ENCODE data around the gene EEF1E1. TPM values are rescaled to one million over a fixed set of nuclear protein-coding genes. Genes with fewer than 3 reads are reported as not detected.

EEF1E1 gene
- total and polyA plus RNA-seq, 9 of the 15 experiments (the other 6 are each of a cell fraction or from before 2014, with no cell fraction given): 135 to 1,355 (median 327) TPM

DNA sequence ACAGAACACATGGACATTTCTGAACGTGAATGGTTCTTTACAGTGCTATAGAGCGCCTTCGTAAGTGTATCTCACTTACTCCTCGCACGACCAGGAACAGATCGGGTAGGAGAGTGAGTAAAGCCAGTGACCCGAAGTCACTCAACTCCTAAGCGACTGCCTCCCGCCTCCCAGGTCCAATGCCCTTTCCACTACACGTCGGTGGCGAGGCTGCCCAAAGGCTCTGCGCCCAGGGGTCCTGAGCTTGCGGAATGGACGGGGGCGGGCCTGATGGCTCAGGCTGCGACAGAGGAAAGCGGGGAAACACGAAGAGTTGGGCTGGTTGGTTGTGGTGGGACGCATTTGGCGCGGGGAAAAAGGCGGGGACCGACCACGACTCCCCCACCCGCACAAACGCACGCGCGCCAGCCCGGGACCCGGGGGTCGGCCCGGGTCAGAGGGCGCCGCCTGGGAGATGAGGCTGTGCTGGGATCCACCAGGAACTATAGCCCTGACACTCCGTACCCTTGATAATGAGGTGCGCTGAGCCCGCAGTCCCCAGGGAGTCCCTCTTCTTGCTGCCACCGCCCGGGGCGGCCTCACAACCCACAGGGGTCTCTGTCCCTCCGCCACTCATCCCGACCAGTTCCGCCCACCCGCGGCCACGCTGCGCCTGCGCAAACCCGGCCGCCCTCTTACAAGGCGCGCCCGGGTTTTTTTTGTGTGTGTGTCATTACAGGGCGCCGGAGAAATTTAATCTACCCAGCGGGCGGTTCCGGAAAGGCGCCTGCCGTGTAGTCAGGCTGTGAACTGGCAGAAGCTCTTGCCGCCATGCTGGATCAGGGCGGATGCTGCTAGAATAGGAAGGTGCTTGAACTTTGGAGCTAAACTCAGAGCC lies 38.3 kb downstream of the EEF1E1 start, which contains the start of gene BLOC1S5 (continued):
- TF ChIP-seq MGA (IDR thresholded peaks at IDR 0.05) (no peak), TAF1 (IDR thresholded peaks at IDR 0.05; ENCODE audit: control insufficient read depth, extremely low read depth, insufficient read depth, low read length, severe bottlenecking) (peak; percentile 78), RBM22 (IDR thresholded peaks at IDR 0.05; ENCODE audit: low read depth, low read length, poor library complexity, severe bottlenecking) (peak; percentile 55), MXD1 (CRISPR knock-in tag; IDR thresholded peaks at IDR 0.05; ENCODE audit: borderline replicate concordance, poor library complexity, severe bottlenecking) (no peak), NCOA6 (IDR thresholded peaks at IDR 0.05) (no peak), TARDBP (IDR thresholded peaks at IDR 0.05) (0 out of 2 replicates have a peak, but pooled peaks have one; percentile 15), IRF9 (tag; IDR thresholded peaks at IDR 0.05) (no peak), U2AF2 (optimal IDR thresholded peaks at IDR 0.05; ENCODE audit: low read depth, low read length) (no peak), HDAC3 (IDR thresholded peaks at IDR 0.05; ENCODE audit: borderline replicate concordance, partially characterized antibody) (no peak), NRF1 (conservative IDR thresholded peaks at IDR 0.05 in 1 of 2, IDR thresholded peaks at IDR 0.05 in 1 of 2) (peak; percentile 97 to 98)
- TF ChIP-seq, protein P1, sequence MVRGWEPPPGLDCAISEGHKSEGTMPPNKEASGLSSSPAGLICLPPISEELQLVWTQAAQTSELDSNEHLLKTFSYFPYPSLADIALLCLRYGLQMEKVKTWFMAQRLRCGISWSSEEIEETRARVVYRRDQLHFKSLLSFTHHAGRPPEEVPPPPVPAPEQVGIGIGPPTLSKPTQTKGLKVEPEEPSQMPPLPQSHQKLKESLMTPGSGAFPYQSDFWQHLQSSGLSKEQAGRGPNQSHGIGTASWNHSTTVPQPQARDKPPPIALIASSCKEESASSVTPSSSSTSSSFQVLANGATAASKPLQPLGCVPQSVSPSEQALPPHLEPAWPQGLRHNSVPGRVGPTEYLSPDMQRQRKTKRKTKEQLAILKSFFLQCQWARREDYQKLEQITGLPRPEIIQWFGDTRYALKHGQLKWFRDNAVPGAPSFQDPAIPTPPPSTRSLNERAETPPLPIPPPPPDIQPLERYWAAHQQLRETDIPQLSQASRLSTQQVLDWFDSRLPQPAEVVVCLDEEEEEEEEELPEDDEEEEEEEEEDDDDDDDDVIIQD (CRISPR knock-in tag; IDR thresholded peaks at IDR 0.05): 0 out of 2 replicates have a peak, but pooled peaks have one; percentile 14
